Right lobe of liver (tissue), 4 donors: ENCODE data around the gene ITSN1.

Source experiments
- CTCF ChIP-seq, 4 donors: fragments of 200-600 bp in 3 of 4; fragments of 450-650 bp in 1 of 4; IDR thresholded peaks; one replicate each; pipeline versions ENCODE4 v1.5.1 to v1.8.0; 2016 to 2022; ENCODE audit warnings: antibody characterized with exemption in 4 of 4, mild to moderate bottlenecking in 2 of 4
- POLR2A ChIP-seq: fragments of 450-650 bp; IDR thresholded peaks from one replicate; pipeline ENCODE4 v1.6.1; 2017; ENCODE audit warnings: antibody characterized with exemption, mild to moderate bottlenecking
- donor health status: DM: no; HTN: no; CAD: no.
- donor health status: DM: no; HTN: no; CAD: no.
- donor health status: DM: no; HTN: yes; CAD: no.

- TF ChIP-seq POLR2A: no peak
- TF ChIP-seq CTCF (IDR thresholded peaks at IDR 0.05): no peak
Measured at GRCh38 chr21:33871171-33871570, 228.9 kb downstream of the ITSN1 start.
